Kidney (tissue), 14 donors: Measurements from ENCODE around the gene POU3F1. TPM values are rescaled to one million over a fixed set of nuclear protein-coding genes. Genes with fewer than 3 reads are reported as not detected.

Source experiments
- DNase-seq, 5 donors: peaks; one replicate each; pipeline ENCODE4 v3.0.0-alpha.2; 2013 to 2020
- FAIRE-seq: peaks from 2 replicates; lab custom pipeline; 2012; peaks lifted over from hg19 to GRCh38; lab: Jason Lieb, UNC
- H3K27ac ChIP-seq, 2 donors: one replicate each; pipeline ENCODE4 v1.7.0; 2013; ENCODE audit warnings: low read depth in 2 of 2, low read length in 2 of 2, inconsistent platforms in 1 of 2
- H3K27me3 ChIP-seq: one replicate; pipeline ENCODE4 v1.7.1; 2013; ENCODE audit warnings: low read length, inconsistent platforms; ENCODE audit not compliant: control insufficient read depth, insufficient read depth
- H3K36me3 ChIP-seq, 3 donors: one replicate each; pipeline versions ENCODE4 v1.7.0 to v1.7.1; 2013; ENCODE audit warnings: low read length in 3 of 3, control low read depth in 1 of 3, inconsistent platforms in 1 of 3; ENCODE audit not compliant: insufficient read depth in 3 of 3, control insufficient read depth in 2 of 3
- H3K4me1 ChIP-seq, 3 donors: one replicate each; pipeline versions ENCODE4 v1.7.0 to v1.7.1; 2013; ENCODE audit warnings: low read length in 3 of 3, inconsistent platforms in 1 of 3, low read depth in 1 of 3; ENCODE audit not compliant: control insufficient read depth in 2 of 3, insufficient read depth in 2 of 3
- H3K4me3 ChIP-seq, 3 donors: one replicate each; pipeline versions ENCODE4 v1.7.0 to v1.8.1; 2013; ENCODE audit warnings: low read length in 3 of 3, control low read depth in 1 of 3, inconsistent platforms in 1 of 3
- H3K9ac ChIP-seq, 3 donors: one replicate each; pipeline versions ENCODE4 v1.7.0 to v1.7.1; 2013; ENCODE audit warnings: low read length in 3 of 3, control low read depth in 1 of 3, inconsistent platforms in 1 of 3
- H3K9me3 ChIP-seq, 3 donors: one replicate each; pipeline versions ENCODE4 v1.7.0 to v1.7.1; 2013; ENCODE audit warnings: low read length in 3 of 3, control low read depth in 1 of 3, inconsistent platforms in 1 of 3; ENCODE audit not compliant: control insufficient read depth in 2 of 3, insufficient read depth in 1 of 3
- intact Hi-C: fragments of 100-400 bp; cut with DNase I; formaldehyde crosslinking; loops from one replicate; pipeline ENCODE4 v1.11.1; 2022
- polyA plus RNA-seq: library from polyadenylated mRNA; stranded (reverse); fragments of 350-450 nt; fragmentation: Illumina TruSeq; extraction: RNeasy Lipid Tissue Mini Kit (QIAGEN cat#74804); gene quantifications from one replicate; pipeline ENCODE4 v1.2.3, GENCODE V29; 2014; ENCODE audit warnings: low read depth, low replicate concordance; ENCODE audit not compliant: insufficient read depth
- total RNA-seq: library from RNA; stranded (reverse); fragmentation: NEBNext Ultra II Directional; extraction: Animal tissue kit (Norgen Biotek cat#: 25700); gene quantifications from one replicate; pipeline ENCODE4 v1.2.1, GENCODE V29; 2021
- TF ChIP-seq, protein P1 (sequence below): IDR thresholded peaks from 3 replicates; pipeline ENCODE4 v1.5.1; 2012; ENCODE audit warnings: mild to moderate bottlenecking, moderate library complexity, borderline replicate concordance; ENCODE audit not compliant: insufficient read depth; ENCODE audit errors: extremely low read depth
- donor health status: control.
- donor health status: control.
- donor health status: control.
- donor health status: control.
- donor health status: control.
- donor health status: DM: yes; HTN: yes; CAD: no.
- donor health status: Normal renal cell carcinoma (clear cell type).

POU3F1 gene
- total and polyA plus RNA-seq, 2 donors from 2014 or later: not detected

DNA sequence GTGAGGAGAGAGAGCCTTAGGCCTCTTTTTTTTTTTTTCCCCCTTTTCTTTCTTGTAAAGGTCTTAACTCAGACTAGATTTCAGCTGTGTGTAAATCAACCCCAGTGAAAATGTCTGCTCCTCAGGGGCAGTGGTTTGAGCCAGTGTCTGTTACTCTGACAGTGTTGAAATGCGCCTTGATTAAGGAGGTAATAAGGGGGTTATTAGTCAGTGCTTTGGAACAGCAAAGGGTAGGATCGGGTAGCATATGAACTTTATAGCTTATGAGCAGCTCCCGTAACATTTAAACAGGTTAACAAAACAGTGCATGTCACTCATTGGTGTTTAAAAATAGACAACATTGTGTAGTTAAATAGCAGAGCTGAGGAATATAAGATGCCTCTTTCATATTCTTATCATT is 23.8 kb downstream of the POU3F1 start:
- peak in 1 of 5 donors; percentile 56 for DNase-seq
- Histone ChIP-seq H3K27me3 (no peaks in the 10 kb centered on the region), H3K27ac (no peak overlapping the region), H3K9ac (no peak overlapping the region), H3K36me3 (peaks cover 13 to 46% (median 43%) of the 10 kb centered on the region in 3 donors), H3K9me3 (no peaks in the 10 kb centered on the region), H3K4me3 (no peak overlapping the region), H3K4me1 (no peaks in the 10 kb centered on the region)
- intact Hi-C loops: no loop called here
- no peak for FAIRE-seq
- TF ChIP-seq, protein P1, sequence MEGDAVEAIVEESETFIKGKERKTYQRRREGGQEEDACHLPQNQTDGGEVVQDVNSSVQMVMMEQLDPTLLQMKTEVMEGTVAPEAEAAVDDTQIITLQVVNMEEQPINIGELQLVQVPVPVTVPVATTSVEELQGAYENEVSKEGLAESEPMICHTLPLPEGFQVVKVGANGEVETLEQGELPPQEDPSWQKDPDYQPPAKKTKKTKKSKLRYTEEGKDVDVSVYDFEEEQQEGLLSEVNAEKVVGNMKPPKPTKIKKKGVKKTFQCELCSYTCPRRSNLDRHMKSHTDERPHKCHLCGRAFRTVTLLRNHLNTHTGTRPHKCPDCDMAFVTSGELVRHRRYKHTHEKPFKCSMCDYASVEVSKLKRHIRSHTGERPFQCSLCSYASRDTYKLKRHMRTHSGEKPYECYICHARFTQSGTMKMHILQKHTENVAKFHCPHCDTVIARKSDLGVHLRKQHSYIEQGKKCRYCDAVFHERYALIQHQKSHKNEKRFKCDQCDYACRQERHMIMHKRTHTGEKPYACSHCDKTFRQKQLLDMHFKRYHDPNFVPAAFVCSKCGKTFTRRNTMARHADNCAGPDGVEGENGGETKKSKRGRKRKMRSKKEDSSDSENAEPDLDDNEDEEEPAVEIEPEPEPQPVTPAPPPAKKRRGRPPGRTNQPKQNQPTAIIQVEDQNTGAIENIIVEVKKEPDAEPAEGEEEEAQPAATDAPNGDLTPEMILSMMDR: no peak

DNA sequence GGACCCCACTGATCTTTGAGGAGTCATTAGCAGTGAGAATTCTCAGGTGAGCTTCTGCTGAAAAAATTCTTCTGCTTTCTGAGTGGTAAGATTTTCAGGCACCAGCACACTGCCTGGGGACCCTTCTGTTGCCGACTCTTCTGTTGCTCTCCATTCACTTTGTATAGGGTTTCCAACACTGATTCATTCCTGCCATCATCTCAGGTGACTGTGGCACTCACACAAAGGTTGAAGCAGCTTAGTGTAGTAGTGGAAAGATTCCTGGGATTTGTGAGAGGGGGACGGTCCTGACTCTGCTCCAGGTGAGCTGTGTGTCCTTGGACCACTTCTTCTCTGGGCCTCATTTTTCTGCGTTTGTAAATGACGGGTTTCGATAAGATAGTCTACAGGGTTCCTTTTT is 24.6 kb downstream of the POU3F1 start:
- DNase-seq: no peak
- FAIRE-seq: no peak
- intact Hi-C loops: no loop called here
- TF ChIP-seq, protein P1: no peak
- H3K27ac ChIP-seq: no peak overlapping the region
- no peaks in the 10 kb centered on the region for H3K9me3 ChIP-seq
- no peaks in the 10 kb centered on the region for H3K27me3 ChIP-seq
- H3K36me3 ChIP-seq: peaks cover 16 to 52% (median 46%) of the 10 kb centered on the region in 3 donors
- no peaks in the 10 kb centered on the region for H3K4me1 ChIP-seq
- no peak overlapping the region for H3K9ac ChIP-seq
- no peak overlapping the region for H3K4me3 ChIP-seq

DNA sequence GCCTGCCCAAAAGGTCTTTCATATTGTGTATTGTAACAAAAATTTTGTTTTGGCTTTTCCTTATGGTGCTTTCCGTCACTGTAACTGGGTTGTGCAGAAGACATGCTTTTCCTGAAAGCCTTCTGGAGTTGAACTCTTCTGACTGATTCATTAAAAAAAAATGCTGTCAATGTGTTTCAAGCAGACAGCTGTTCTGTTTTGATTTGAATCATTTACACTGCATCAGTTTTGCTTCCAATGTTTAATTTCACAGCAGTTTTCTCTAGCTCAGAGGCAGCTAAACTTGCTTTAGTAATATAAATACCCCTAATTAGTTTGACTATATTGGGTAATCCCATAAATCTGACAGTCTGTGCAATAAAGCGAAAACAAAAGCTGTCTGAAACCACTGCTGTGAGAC is 26.2 kb downstream of the POU3F1 start:
- H3K9ac ChIP-seq: no peak overlapping the region

More for the DNA sequence above, 26.2 kb downstream of the POU3F1 start:
- intact Hi-C loops: no loop called here
- peaks cover 0 to 3% (median 0%) of the 10 kb centered on the region in 3 donors for H3K4me1 ChIP-seq
- H3K9me3 ChIP-seq: no peaks in the 10 kb centered on the region
- no peaks in the 10 kb centered on the region for H3K27me3 ChIP-seq
- H3K4me3 ChIP-seq: no peak overlapping the region
- DNase-seq (no peak), FAIRE-seq (no peak)
- no peak overlapping the region for H3K27ac ChIP-seq
- TF ChIP-seq, protein P1: no peak
- H3K36me3 ChIP-seq: peaks cover 13 to 59% (median 46%) of the 10 kb centered on the region in 3 donors
